HepG2 (cell line): ENCODE measurements around the gene NT5C2.
"Not testable (repeated sequence)": the region's sequence is repeated elsewhere in the genome, so short reads cannot be mapped to it uniquely, and the experiment has no call there.

Source experiments
- CTCF ChIP-seq: sonication (generic); formaldehyde crosslinking; IDR thresholded peaks from 2 replicates; pipeline ENCODE4 v1.5.0; 2020; ENCODE audit warnings: mild to moderate bottlenecking, missing genetic modification reagents, moderate library complexity
- FOSL2 ChIP-seq: sonication (generic); formaldehyde crosslinking; IDR thresholded peaks from 2 replicates; pipeline ENCODE4 v1.4.0; 2020; ENCODE audit warnings: missing genetic modification reagents
- POLR2AphosphoS5 ChIP-seq: IDR thresholded peaks from 2 replicates; pipeline ENCODE4 v1.6.1; 2012; ENCODE audit warnings: low read depth, low read length
- REST ChIP-seq, 2 experiments: IDR thresholded peaks; 2 replicates each; pipeline ENCODE4 v1.6.1; 2011 to 2012; ENCODE audit warnings: low read length in 2 of 2, borderline replicate concordance in 1 of 2, low read depth in 1 of 2, mild to moderate bottlenecking in 1 of 2, moderate library complexity in 1 of 2
- REXO4 ChIP-seq: sonication (generic); formaldehyde crosslinking; IDR thresholded peaks from 2 replicates; pipeline ENCODE4 v1.8.0; 2022; ENCODE audit warnings: missing genetic modification reagents, mild to moderate bottlenecking, borderline replicate concordance
- SMARCC2 ChIP-seq: fragments of 450-650 bp; IDR thresholded peaks from 2 replicates; pipeline ENCODE4 v1.6.1; 2017; ENCODE audit warnings: antibody characterized with exemption, mild to moderate bottlenecking
- TFDP1 ChIP-seq: IDR thresholded peaks from 2 replicates; pipeline ENCODE4 v1.6.1; 2016; ENCODE audit warnings: missing compliant biosample characterization, missing genetic modification reagents, borderline replicate concordance
- ZBTB40 ChIP-seq, 2 experiments: fragments of 450-650 bp in 1 of 2; sonication (generic) in 1 of 2; formaldehyde crosslinking in 1 of 2; IDR thresholded peaks; 2 replicates each; pipeline versions ENCODE4 v1.6.1 to v1.8.0; 2016 to 2022; ENCODE audit warnings: antibody characterized with exemption in 1 of 2, mild to moderate bottlenecking in 1 of 2, missing genetic modification reagents in 1 of 2
- ZFP36 ChIP-seq: fragments of 150-350 bp; IDR thresholded peaks from 2 replicates; pipeline ENCODE4 v1.6.1; 2018; ENCODE audit warnings: borderline replicate concordance, low read length, low read depth; ENCODE audit not compliant: partially characterized antibody
- ZFX ChIP-seq: sonication (generic); formaldehyde crosslinking; IDR thresholded peaks from 2 replicates; pipeline ENCODE4 v1.4.0; 2020; ENCODE audit warnings: mild to moderate bottlenecking, low read depth, missing genetic modification reagents, moderate library complexity
- ZNF530 ChIP-seq: sonication (generic); formaldehyde crosslinking; IDR thresholded peaks from 2 replicates; pipeline ENCODE4 v1.5.0; 2020; ENCODE audit warnings: low read depth, mild to moderate bottlenecking, missing genetic modification reagents
- ZNF574 ChIP-seq: sonication (generic); formaldehyde crosslinking; IDR thresholded peaks from 2 replicates; pipeline ENCODE4 v1.4.0; 2020; ENCODE audit warnings: missing genetic modification reagents

GRCh38 chr10:103191198-103191597, 1.9 kb downstream of the NT5C2 start:
- TF ChIP-seq CTCF; FOSL2 (CRISPR knock-in tag); ZBTB40 (IDR thresholded peaks at IDR 0.05); ZBTB40 (CRISPR knock-in tag; IDR thresholded peaks at IDR 0.05); ZFP36; TFDP1 (CRISPR knock-in tag); ZNF574 (CRISPR knock-in tag); SMARCC2; REXO4 (CRISPR knock-in tag); POLR2AphosphoS5; REST (IDR thresholded peaks at IDR 0.05; ENCODE audit: borderline replicate concordance in 1 of 2, low read depth in 1 of 2, low read length in 2 of 2); ZNF530 (CRISPR knock-in tag); ZFX (CRISPR knock-in tag): not testable (repeated sequence)
